ENCODE measurements around the gene CARF.

DNA sequence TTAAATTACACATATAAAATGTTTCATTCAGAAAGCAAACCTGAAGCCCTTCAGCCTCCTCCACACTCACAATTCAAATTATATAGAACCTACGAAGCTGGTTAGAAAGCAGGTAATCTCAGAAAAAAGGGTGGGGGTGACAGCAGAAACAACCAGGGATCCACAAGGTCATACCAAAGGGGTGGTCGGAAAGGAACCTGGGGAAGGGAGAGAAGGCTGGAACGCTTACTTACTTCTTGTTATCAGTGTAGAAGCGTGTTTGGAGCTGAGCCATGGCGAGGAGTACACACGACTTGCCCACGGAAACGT is 918 bp upstream of the CARF start:
- TF ChIP-seq POLR2A (IDR thresholded peaks at IDR 0.05), result no peak
- TF ChIP-seq, protein P1, sequence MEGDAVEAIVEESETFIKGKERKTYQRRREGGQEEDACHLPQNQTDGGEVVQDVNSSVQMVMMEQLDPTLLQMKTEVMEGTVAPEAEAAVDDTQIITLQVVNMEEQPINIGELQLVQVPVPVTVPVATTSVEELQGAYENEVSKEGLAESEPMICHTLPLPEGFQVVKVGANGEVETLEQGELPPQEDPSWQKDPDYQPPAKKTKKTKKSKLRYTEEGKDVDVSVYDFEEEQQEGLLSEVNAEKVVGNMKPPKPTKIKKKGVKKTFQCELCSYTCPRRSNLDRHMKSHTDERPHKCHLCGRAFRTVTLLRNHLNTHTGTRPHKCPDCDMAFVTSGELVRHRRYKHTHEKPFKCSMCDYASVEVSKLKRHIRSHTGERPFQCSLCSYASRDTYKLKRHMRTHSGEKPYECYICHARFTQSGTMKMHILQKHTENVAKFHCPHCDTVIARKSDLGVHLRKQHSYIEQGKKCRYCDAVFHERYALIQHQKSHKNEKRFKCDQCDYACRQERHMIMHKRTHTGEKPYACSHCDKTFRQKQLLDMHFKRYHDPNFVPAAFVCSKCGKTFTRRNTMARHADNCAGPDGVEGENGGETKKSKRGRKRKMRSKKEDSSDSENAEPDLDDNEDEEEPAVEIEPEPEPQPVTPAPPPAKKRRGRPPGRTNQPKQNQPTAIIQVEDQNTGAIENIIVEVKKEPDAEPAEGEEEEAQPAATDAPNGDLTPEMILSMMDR (IDR thresholded peaks at IDR 0.05 in 8 of 11, conservative IDR thresholded peaks at IDR 0.05 in 3 of 11), result no peak

Measured in spleen (tissue), 7 donors.